T-cell (primary cell): ENCODE results near the gene HLX. TPM values are rescaled to one million over a fixed set of nuclear protein-coding genes. Genes with fewer than 3 reads are reported as not detected.

Experiments used
- ATAC-seq, 4 experiments: fragments of 200-7000 bp in 3 of 4; fragments of 150-1000 bp in 1 of 4; cut with Tn5 transposase; replicated peaks in 1 of 4; 1 replicate in 3 of 4; 2 replicates in 1 of 4; pipeline ENCODE4 v1.10.0; 2021; ENCODE audit warnings: moderate library complexity in 3 of 4, mild to moderate bottlenecking in 2 of 4, moderate number of reproducible peaks in 1 of 4
- CTCF ChIA-PET, 2 donors: fragments of 300-600 bp; sonication (Branson Sonifier 250); formaldehyde crosslinking; loops; one replicate each; lab custom pipeline; 2022; ENCODE audit warnings: antibody characterized with exemption in 2 of 2; lab: Charles Lee
- POLR2A ChIA-PET, 2 donors: fragments of 300-600 bp; sonication (Branson Sonifier 250); formaldehyde crosslinking; loops; one replicate each; lab custom pipeline; 2022; ENCODE audit warnings: antibody characterized with exemption in 2 of 2; lab: Charles Lee
- DNase-seq, 35 experiments: peaks; one replicate each; pipeline versions ENCODE4 v3.0.0 to v3.0.0-alpha.2; 2013 to 2023
- H3K27ac ChIP-seq: one replicate; pipeline ENCODE4 v1.5.1; 2013; ENCODE audit warnings: low read length
- H3K27me3 ChIP-seq, 2 experiments: replicated peaks in 1 of 2; 1 replicate in 1 of 2; 2 replicates in 1 of 2; pipeline versions ENCODE4 v1.6.1 to v1.7.0; 2013; ENCODE audit warnings: low read length in 1 of 2, mixed read lengths in 1 of 2; ENCODE audit not compliant: control insufficient read depth in 2 of 2, insufficient read depth in 2 of 2; ENCODE audit errors: extremely low read depth in 1 of 2
- H3K36me3 ChIP-seq, 2 donors: 1 replicate in 1 of 2; 2 replicates in 1 of 2; pipeline versions ENCODE4 v1.6.1 to v1.7.0; 2013; ENCODE audit warnings: low read length in 1 of 2; ENCODE audit not compliant: control insufficient read depth in 2 of 2, insufficient read depth in 1 of 2; ENCODE audit errors: extremely low read depth in 1 of 2
- H3K4me1 ChIP-seq, 2 experiments: 1 replicate in 1 of 2; 2 replicates in 1 of 2; pipeline versions ENCODE4 v1.6.1 to v1.7.0; 2013; ENCODE audit warnings: low read length in 2 of 2, mixed read lengths in 1 of 2; ENCODE audit not compliant: insufficient read depth in 2 of 2, control insufficient read depth in 1 of 2; ENCODE audit errors: extremely low read depth in 1 of 2
- H3K4me3 ChIP-seq, 2 donors: 1 replicate in 1 of 2; 2 replicates in 1 of 2; pipeline versions ENCODE4 v1.5.1 to v1.7.0; 2013; ENCODE audit warnings: mild to moderate bottlenecking in 2 of 2, low read length in 1 of 2, moderate library complexity in 1 of 2; ENCODE audit not compliant: control insufficient read depth in 1 of 2; ENCODE audit errors: extremely low read depth in 1 of 2
- H3K9me3 ChIP-seq: 2 replicates; pipeline ENCODE4 v1.7.0; 2013
- H3K27ac Mint-ChIP-seq, 2 donors: one replicate each; pipeline ENCODE4 v1.8.0; 2020 to 2021; ENCODE audit warnings: mild to moderate bottlenecking in 2 of 2, mixed read lengths in 2 of 2
- H3K27me3 Mint-ChIP-seq, 2 donors: one replicate each; pipeline ENCODE4 v1.8.0; 2021 to 2022; ENCODE audit warnings: mixed read lengths in 2 of 2
- H3K36me3 Mint-ChIP-seq: one replicate; pipeline ENCODE4 v1.8.0; 2021; ENCODE audit warnings: mixed read lengths
- H3K4me1 Mint-ChIP-seq, 3 donors: one replicate each; pipeline ENCODE4 v1.8.0; 2020 to 2022; ENCODE audit warnings: mixed read lengths in 3 of 3, mild to moderate bottlenecking in 1 of 3
- H3K4me3 Mint-ChIP-seq, 3 donors: one replicate each; pipeline ENCODE4 v1.8.0; 2020 to 2022; ENCODE audit warnings: mild to moderate bottlenecking in 3 of 3, mixed read lengths in 3 of 3, moderate library complexity in 3 of 3
- H3K9me3 Mint-ChIP-seq, 3 donors: one replicate each; pipeline ENCODE4 v1.8.0; 2020 to 2022; ENCODE audit warnings: mixed read lengths in 3 of 3
- WGBS: methylation state at CpG from one replicate; pipeline ENCODE4 v1.1.5; 2013; ENCODE audit warnings: missing lambda C conversion rate; ENCODE audit not compliant: insufficient coverage; 5-methylcytosine and 5-hydroxymethylcytosine counted together
- total RNA-seq, 35 experiments: library from RNA in 6 of 35; stranded (reverse) in 6 of 35; fragments of 120-200 nt in 1 of 35; gene quantifications; one replicate each; pipeline versions ENCODE4 v1.2.1 to v1.2.4 and lab custom pipeline; 2013 to 2026

HLX gene
- total RNA-seq, 5 donors from 2014 or later (not counting 1 experiment from before 2014, with no cell fraction given), result 0.18 to 0.46 (median 0.37) TPM; not detected in 1

DNA sequence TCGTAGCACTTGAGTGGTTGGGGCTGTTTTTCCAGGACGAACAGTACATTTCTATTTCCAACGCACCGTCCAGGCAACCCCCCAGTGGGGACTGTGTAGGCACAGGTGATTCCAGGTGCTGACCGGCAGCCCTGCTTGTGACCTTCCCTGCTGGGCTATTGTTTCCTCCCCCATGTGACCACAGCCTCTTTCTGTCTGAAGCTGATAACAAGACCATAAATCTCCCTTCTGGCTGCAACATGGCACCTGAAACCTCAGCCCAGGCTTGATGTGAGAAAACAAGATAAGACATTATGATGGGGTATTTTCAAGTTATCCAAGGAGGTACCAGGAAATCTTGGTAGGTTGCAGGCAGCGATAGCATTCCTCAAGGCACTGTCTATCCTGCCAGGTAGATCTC lies 48.2 kb downstream of the HLX start:
- Histone ChIP-seq H3K36me3 (no peaks in the 10 kb centered on the region), H3K4me3 (no peak overlapping the region), H3K9me3 (no peaks in the 10 kb centered on the region), H3K4me1 (no peaks in the 10 kb centered on the region), H3K27ac (no peak overlapping the region), H3K27me3 (no peaks in the 10 kb centered on the region)
- H3K36me3 Mint-ChIP-seq, result no peaks in the 10 kb centered on the region
- CTCF ChIA-PET, result interaction anchor here in 1 of 2 donors (0.6 kb wide), 1 partner anchor 1119 kb away, joined by 3 read pairs; no protein-coding TSS in a partner anchor
- POLR2A ChIA-PET, result no interaction called here
- 19% methylated on average over 4 of the region's 6 CpGs for WGBS
- H3K4me3 Mint-ChIP-seq, result no peak overlapping the region
- ATAC-seq (no peak), DNase-seq (no peak)
- H3K27ac Mint-ChIP-seq, result no peak overlapping the region
- peaks cover 3 to 6% of the 10 kb centered on the region in 2 donors for H3K27me3 Mint-ChIP-seq
- no peaks in the 10 kb centered on the region for H3K4me1 Mint-ChIP-seq
- H3K9me3 Mint-ChIP-seq, result peaks cover 0 to 4% (median 0%) of the 10 kb centered on the region in 3 donors

DNA sequence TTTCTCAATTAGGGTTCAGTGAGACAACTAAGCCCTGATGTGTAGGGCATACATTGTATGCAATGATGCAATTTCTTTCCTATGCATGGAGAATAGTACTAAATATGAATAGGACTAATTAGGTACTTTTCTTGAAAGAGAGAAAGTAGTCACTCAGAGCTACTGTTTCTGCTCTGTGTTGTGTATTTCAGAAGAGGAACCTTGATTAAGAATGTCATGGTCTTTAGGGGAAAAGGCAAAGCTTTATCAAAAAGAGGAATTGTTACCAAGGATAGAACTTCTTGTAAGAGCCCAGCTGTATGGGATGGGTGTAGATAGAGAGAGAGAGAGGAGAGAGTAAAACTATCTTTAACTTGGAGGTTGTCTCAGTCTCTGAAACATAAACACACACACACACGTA lies 49.1 kb downstream of the HLX start:
- POLR2A ChIA-PET, result no interaction called here
- Histone ChIP-seq H3K36me3 (no peaks in the 10 kb centered on the region), H3K4me1 (no peaks in the 10 kb centered on the region), H3K27me3 (no peaks in the 10 kb centered on the region), H3K9me3 (no peaks in the 10 kb centered on the region), H3K4me3 (no peak overlapping the region), H3K27ac (no peak overlapping the region)
- peaks cover 3 to 6% of the 10 kb centered on the region in 2 donors for H3K27me3 Mint-ChIP-seq
- DNase-seq (no peak), ATAC-seq (no peak)
- H3K4me1 Mint-ChIP-seq, result no peaks in the 10 kb centered on the region
- H3K36me3 Mint-ChIP-seq, result no peaks in the 10 kb centered on the region
- no peak overlapping the region for H3K27ac Mint-ChIP-seq
- peaks cover 0 to 4% (median 0%) of the 10 kb centered on the region in 3 donors for H3K9me3 Mint-ChIP-seq
- no CpG with 5 or more reads among the region's 1 CpG for WGBS
- H3K4me3 Mint-ChIP-seq, result no peak overlapping the region
- CTCF ChIA-PET, result interaction anchor here in 1 of 2 donors (0.6 kb wide), 1 partner anchor 1118 kb away, joined by 3 read pairs; no protein-coding TSS in a partner anchor

DNA sequence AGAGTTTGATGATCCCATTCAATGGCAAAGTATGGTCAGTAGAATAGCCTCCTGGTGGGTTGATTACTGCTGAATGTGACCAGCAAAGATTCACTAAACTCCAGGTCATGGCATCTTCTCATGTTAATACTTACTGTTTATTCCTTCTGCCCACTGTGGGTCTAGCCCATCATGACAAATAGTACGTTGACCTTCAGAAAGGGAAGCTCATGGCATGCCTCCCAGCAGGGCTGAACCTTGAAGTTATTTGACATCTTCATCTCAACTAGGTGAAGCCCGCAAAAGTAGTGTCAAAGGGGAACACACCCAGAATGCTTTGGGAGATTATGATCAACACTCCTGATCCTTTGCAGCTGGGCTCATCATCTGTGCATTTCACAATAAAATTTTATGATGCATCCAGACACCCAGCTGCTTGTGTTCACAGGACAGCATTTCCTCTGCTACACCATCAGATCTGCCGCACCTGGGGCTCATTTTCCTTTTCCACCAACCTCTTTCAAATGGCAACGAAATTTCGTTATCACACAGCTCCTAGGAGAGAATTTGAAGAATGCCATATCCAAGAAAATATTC lies 49.6 kb downstream of the HLX start:
- H3K4me3 ChIP-seq, result no peak overlapping the region
- WGBS, result 10% methylated on average over 2 of the region's 5 CpGs
- CTCF ChIA-PET, result no interaction called here
- POLR2A ChIA-PET, result no interaction called here
- no peaks in the 10 kb centered on the region for H3K4me1 Mint-ChIP-seq
- no peak overlapping the region for H3K27ac ChIP-seq
- ATAC-seq (no peak), DNase-seq (no peak)
- peaks cover 0 to 4% (median 0%) of the 10 kb centered on the region in 3 donors for H3K9me3 Mint-ChIP-seq
- H3K36me3 ChIP-seq, result no peaks in the 10 kb centered on the region
- H3K27ac Mint-ChIP-seq, result no peak overlapping the region
- H3K4me1 ChIP-seq, result no peaks in the 10 kb centered on the region
- H3K36me3 Mint-ChIP-seq, result no peaks in the 10 kb centered on the region
- H3K9me3 ChIP-seq, result no peaks in the 10 kb centered on the region
- no peak overlapping the region for H3K4me3 Mint-ChIP-seq
- no peaks in the 10 kb centered on the region for H3K27me3 ChIP-seq
- H3K27me3 Mint-ChIP-seq, result peaks cover 3 to 6% of the 10 kb centered on the region in 2 donors

DNA sequence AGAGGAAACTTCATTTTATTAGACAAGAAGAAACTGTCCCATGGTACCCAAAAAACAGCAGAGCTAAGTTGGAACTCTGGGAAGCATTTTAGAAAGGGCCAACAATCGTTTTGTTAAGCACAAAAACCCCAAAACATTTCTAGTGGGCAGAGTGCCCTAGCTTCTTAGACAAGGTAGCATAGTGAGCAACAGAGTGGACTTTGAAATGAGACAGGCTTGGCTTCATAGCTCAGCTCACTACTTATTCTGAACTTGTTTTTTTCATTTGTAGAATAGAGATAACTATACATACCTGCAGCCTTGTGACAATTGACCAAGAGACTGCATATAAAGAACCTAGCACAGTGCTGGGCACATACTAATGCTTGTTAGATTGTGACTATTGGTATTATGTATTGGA lies 50.1 kb downstream of the HLX start:
- H3K36me3 ChIP-seq, result no peaks in the 10 kb centered on the region
- peaks cover 3 to 6% of the 10 kb centered on the region in 2 donors for H3K27me3 Mint-ChIP-seq
- H3K4me3 ChIP-seq, result no peak overlapping the region
- H3K4me3 Mint-ChIP-seq, result no peak overlapping the region
- no peaks in the 10 kb centered on the region for H3K27me3 ChIP-seq
- DNase-seq (no peak), ATAC-seq (no peak)
- H3K36me3 Mint-ChIP-seq, result no peaks in the 10 kb centered on the region
- WGBS, result 17% methylated on average over 1 of the region's 1 CpG
- H3K27ac ChIP-seq, result no peak overlapping the region
- CTCF ChIA-PET, result no interaction called here
- POLR2A ChIA-PET, result no interaction called here
- H3K9me3 ChIP-seq, result no peaks in the 10 kb centered on the region
- H3K4me1 Mint-ChIP-seq, result no peaks in the 10 kb centered on the region
- H3K27ac Mint-ChIP-seq, result no peak overlapping the region
- H3K4me1 ChIP-seq, result no peaks in the 10 kb centered on the region
- peaks cover 0 to 4% (median 0%) of the 10 kb centered on the region in 3 donors for H3K9me3 Mint-ChIP-seq

Other genes with a start within 250 kb of the HLX start
- 1 to 10 TPM in 4 of 5 donors, under 1 TPM in 1; 0.45 to 1.6 (median 1.3) TPM for gene C1orf115, start 189.1 kb upstream of the HLX start, total RNA-seq
- under 1 TPM in 3 of 5 donors, not detected in 2; 0.33 to 0.47 (median 0.41) TPM for gene MTARC2, start 131.1 kb upstream of the HLX start, total RNA-seq
- gene MTARC1, start 92.5 kb upstream of the HLX start, total RNA-seq, result under 1 TPM in 2 of 5 donors, not detected in 3; 0.03 to 0.09 TPM